HepG2 (cell line): ENCODE results near the gene S100A10.

Experiments
- KDM1A ChIP-seq: IDR thresholded peaks from 2 replicates; pipeline ENCODE4 v1.6.1; 2016; ENCODE audit warnings: missing compliant biosample characterization
- MZF1 ChIP-seq: sonication (generic); formaldehyde crosslinking; IDR thresholded peaks from 2 replicates; pipeline ENCODE4 v1.8.1; 2023; ENCODE audit warnings: mild to moderate bottlenecking, missing genetic modification reagents, borderline replicate concordance
- POLR2A ChIP-seq, 2 experiments: IDR thresholded peaks; 2 replicates each; pipeline ENCODE4 v1.6.1; 2011; ENCODE audit warnings: low read depth in 2 of 2, low read length in 2 of 2, mild to moderate bottlenecking in 1 of 2, moderate library complexity in 1 of 2; ENCODE audit not compliant: insufficient read depth in 1 of 2
- U2AF2 ChIP-seq: fragments of 200-400 bp; formaldehyde crosslinking; IDR thresholded peaks from 2 replicates; pipeline ENCODE4 v1.6.1; 2017; ENCODE audit warnings: low read depth, mild to moderate bottlenecking, low read length
- TF ChIP-seq, protein P1 (sequence below): sonication (generic); formaldehyde crosslinking; IDR thresholded peaks from 2 replicates; pipeline ENCODE4 v1.5.0; 2020; ENCODE audit warnings: mild to moderate bottlenecking, missing genetic modification reagents, moderate library complexity
- TF ChIP-seq, protein P2 (sequence below), 2 experiments: IDR thresholded peaks; 2 replicates each; pipeline ENCODE4 v1.6.1; 2011 to 2012; ENCODE audit warnings: low read length in 2 of 2, borderline replicate concordance in 1 of 2, low read depth in 1 of 2, mild to moderate bottlenecking in 1 of 2, moderate library complexity in 1 of 2

GRCh38 chr1:151956957-151957497 lies 36.6 kb downstream of the S100A10 start:
- TF ChIP-seq, protein P1, sequence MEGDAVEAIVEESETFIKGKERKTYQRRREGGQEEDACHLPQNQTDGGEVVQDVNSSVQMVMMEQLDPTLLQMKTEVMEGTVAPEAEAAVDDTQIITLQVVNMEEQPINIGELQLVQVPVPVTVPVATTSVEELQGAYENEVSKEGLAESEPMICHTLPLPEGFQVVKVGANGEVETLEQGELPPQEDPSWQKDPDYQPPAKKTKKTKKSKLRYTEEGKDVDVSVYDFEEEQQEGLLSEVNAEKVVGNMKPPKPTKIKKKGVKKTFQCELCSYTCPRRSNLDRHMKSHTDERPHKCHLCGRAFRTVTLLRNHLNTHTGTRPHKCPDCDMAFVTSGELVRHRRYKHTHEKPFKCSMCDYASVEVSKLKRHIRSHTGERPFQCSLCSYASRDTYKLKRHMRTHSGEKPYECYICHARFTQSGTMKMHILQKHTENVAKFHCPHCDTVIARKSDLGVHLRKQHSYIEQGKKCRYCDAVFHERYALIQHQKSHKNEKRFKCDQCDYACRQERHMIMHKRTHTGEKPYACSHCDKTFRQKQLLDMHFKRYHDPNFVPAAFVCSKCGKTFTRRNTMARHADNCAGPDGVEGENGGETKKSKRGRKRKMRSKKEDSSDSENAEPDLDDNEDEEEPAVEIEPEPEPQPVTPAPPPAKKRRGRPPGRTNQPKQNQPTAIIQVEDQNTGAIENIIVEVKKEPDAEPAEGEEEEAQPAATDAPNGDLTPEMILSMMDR: no peak
- no peak for TF ChIP-seq KDM1A (CRISPR knock-in tag)
- no peak for TF ChIP-seq U2AF2
- TF ChIP-seq, protein P2, sequence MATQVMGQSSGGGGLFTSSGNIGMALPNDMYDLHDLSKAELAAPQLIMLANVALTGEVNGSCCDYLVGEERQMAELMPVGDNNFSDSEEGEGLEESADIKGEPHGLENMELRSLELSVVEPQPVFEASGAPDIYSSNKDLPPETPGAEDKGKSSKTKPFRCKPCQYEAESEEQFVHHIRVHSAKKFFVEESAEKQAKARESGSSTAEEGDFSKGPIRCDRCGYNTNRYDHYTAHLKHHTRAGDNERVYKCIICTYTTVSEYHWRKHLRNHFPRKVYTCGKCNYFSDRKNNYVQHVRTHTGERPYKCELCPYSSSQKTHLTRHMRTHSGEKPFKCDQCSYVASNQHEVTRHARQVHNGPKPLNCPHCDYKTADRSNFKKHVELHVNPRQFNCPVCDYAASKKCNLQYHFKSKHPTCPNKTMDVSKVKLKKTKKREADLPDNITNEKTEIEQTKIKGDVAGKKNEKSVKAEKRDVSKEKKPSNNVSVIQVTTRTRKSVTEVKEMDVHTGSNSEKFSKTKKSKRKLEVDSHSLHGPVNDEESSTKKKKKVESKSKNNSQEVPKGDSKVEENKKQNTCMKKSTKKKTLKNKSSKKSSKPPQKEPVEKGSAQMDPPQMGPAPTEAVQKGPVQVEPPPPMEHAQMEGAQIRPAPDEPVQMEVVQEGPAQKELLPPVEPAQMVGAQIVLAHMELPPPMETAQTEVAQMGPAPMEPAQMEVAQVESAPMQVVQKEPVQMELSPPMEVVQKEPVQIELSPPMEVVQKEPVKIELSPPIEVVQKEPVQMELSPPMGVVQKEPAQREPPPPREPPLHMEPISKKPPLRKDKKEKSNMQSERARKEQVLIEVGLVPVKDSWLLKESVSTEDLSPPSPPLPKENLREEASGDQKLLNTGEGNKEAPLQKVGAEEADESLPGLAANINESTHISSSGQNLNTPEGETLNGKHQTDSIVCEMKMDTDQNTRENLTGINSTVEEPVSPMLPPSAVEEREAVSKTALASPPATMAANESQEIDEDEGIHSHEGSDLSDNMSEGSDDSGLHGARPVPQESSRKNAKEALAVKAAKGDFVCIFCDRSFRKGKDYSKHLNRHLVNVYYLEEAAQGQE (IDR thresholded peaks at IDR 0.05; ENCODE audit: borderline replicate concordance in 1 of 2, low read depth in 1 of 2, low read length in 2 of 2): no peak
- TF ChIP-seq MZF1 (CRISPR knock-in tag): no peak
- no peak for TF ChIP-seq POLR2A (IDR thresholded peaks at IDR 0.05; ENCODE audit: insufficient read depth in 1 of 2, low read depth in 2 of 2, low read length in 2 of 2)
